Erythroblast (primary cell): ENCODE measurements around the gene MAP4K1.
"Not testable (repeated sequence)": the region's sequence is repeated elsewhere in the genome, so short reads cannot be mapped to it uniquely, and the experiment has no call there.

Experiments
- DNase-seq, 2 experiments: peaks; one replicate each; lab custom pipeline; 2025; lab: John Stamatoyannopoulos, UW
- GATA1 ChIP-seq: IDR thresholded peaks from 2 replicates; pipeline ENCODE4 v1.6.1; 2011; ENCODE audit warnings: low read depth, mild to moderate bottlenecking, control low read depth, low read length, moderate library complexity
- POLR2A ChIP-seq: IDR thresholded peaks from 2 replicates; pipeline ENCODE4 v1.6.1; 2011; ENCODE audit warnings: mild to moderate bottlenecking, low read length

MAP4K1 gene

DNA sequence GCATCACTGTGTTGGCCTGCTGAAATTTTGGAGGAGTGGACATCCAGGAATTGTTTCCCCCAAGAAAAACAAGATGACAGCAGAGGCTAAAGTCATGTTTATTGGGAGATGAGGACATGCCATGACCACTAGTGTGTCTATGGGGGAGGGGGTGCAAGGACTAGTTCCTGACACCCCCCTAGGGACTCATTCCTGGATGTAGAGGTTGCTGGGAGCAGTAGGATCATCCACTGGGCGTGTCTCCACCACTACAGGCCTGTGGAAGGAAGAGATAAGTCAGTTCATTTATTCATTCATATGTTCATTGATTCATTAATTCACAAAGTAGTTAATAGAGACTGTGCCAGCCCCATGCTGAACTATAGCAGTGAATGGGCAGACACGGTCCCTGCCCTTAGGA lies 30.2 kb downstream of the MAP4K1 start:
- TF ChIP-seq POLR2A, result no peak
- TF ChIP-seq GATA1, result no peak
- DNase-seq, result no peak

DNA sequence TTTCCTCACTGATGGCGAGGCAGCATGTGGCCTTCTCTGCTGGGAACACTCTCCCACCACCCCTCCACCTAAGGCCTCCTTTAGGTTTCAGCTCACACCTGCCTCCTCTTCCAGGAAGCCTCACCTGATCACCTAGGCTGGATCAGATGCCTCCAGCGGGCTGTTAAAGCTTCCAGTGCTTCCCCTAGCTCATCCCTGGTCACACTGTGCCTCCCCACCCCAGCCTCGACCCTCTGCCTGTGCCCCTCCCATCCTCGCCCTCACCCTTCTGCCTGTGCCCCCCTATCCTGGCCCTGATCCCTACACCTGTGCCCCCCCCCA lies 33.8 kb downstream of the MAP4K1 start:
- TF ChIP-seq GATA1, result no peak

DNA sequence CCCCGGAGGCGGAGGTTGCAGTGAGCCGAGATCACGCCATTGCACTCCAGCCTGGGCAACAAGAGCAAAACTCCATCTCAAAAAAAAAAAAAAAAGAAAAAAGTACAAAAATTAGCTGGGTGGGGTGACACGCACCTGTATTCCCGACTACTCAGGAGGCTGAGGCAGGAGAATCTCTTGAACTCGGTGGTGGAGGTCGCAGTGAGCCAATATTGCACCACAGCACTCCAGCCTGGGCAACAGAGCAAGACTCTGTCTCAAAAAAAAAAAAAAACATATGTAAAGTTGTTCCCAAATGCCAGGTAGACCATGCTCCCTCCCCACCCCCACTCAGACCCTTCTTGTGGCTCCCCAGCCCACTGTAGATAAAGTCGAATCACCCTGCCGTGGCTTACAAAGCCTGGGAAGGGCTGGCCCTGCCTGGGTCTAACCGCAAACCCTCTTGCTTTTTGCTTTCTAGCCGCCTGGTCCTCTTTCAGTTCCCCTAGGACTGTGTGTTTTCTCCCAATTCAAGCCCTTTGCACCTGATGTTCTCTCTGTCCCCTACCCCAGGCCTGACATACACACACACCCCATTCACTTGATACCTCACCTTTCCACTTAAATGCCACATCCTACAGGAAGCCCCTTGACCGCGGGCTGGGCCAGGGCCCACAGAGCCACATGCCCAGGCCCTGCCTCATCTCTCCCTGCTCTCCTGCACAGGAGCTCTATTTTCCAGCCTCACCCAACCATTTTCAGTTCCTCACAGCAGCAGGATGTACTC lies 34.4 kb downstream of the MAP4K1 start:
- no peak for TF ChIP-seq POLR2A
- no peak for TF ChIP-seq GATA1
- DNase-seq, result no peak

More for the DNA sequence above, 33.8 kb downstream of the MAP4K1 start:
- no peak for DNase-seq

DNA sequence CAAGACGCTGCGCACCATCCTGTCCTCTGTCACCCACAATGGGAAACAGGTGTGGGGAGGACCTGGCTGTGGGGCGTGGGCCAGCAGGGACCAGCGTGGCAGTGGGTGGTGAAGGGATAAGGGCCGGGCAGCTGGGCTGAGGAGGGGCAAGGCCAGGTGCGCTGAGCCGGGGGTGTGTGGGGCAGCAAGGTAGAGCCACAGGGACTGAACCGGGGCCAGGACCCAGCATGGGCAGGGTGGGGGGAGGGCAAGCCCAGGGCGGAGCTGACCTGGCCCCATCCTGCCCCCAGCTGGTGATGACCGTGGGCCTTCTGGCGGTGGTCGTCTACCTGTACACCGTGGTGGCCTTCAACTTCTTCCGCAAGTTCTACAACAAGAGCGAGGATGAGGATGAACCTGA lies 37.7 kb downstream of the MAP4K1 start:
- DNase-seq, result no peak
- TF ChIP-seq POLR2A, result no peak
- no peak for TF ChIP-seq GATA1

DNA sequence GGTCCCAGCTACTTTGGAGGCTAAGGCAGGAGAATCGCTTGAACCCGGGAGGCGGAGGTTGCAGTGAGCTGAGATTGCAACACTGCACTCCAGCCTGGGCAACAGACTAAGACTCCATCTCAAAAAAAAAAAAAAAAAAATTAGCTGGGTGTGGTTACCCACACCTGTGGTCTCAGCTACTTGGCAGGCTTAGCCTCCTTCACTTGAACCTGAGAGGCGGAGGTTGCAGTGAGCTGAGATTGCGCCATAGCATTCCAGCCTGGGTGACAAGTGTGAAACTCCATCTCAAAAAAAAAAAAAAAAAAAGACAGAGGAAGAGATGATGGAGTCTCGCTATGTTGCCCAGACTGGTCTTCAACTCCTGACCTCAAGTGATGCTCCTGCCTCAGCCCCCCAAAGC lies 38.4 kb downstream of the MAP4K1 start:
- not testable (repeated sequence) for DNase-seq

DNA sequence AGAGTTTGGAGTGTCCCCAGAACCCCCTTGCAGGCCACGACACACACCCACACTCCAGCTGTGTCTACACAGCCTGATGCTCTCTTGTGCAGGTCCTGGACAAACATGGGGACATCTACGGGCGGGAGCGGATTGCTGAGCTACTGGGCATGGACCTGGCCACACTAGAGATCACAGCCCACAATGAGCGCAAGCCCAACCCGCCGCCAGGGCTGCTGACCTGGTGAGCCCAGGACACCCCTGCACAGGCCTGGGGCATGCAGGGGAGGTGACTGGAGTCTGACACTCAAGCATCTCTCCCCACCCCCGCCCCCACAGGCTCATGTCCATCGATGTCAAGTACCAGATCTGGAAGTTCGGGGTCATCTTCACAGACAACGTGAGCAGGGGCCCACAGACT lies 39.9 kb downstream of the MAP4K1 start:
- no peak for DNase-seq
- TF ChIP-seq GATA1 (no peak), POLR2A (no peak)

DNA sequence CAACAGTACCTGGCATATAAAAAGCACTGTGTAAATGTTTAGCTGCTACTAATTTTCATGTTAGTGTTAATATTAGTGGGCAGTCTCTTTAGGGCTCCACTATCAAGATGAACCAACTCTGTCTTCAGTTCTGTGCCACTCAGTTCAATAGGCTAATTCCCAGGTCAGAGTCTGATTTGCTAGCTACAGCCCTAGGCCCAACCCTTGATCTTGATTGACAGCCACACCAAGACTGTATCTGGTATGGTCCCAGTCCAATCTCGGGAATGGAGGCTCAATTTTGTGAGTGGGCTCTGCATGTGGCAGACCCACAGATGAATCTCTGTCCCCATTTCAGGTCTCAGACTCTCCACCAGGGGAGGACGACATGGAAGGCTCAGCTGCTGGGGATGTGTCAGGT lies 46.1 kb downstream of the MAP4K1 start:
- DNase-seq, result no peak
- TF ChIP-seq POLR2A (no peak), GATA1 (no peak)

DNA sequence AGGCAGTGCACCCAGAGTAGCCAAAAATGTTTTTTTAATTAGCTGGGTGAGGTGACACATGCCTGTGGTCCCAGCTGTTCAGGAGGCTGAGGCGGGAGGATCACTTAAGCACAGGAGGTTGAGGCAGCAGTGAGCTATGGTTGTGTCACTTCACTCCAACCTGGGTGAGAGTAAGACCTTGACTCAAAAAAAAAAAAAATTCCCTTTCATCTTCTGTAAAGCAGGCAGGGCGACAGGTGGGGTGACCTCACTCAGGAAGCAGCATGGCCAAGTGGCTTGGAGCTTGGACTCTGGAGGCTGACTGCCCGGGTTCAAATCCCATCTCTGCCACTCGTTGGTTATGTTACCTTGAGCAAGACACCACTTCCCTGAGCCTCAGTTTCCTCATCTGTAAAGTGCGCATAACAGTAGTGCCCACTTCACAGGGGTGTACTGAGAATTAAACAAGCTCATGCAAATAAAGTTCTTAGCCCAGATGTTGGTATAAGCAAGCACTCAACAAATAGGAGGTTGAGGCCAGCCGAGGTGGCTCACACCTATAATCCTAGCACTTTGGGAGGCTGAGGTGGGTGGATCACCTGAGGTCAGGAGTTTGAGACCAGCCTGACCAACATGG lies 48.3 kb downstream of the MAP4K1 start:
- DNase-seq, result no peak
- TF ChIP-seq GATA1 (no peak), POLR2A (no peak)

DNA sequence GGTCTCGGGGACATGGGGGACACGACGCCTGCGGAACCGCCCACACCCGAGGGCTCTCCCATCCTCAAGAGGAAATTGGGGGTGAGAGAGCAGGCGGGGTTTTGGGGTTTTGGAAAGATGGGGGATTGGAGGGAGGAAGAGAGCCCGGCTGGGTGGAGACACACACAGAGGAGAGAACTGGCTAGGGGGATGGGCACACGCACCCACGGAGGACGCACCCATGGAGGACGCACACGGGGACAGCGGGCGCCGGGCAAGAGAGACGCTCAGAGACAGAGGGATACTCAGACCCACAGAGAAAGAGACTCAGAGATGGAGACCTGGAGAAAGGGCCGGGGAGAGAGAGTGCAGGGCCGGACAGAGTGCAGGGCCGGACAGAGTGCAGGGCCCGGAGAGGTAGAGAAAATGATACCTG lies 52.1 kb downstream of the MAP4K1 start:
- TF ChIP-seq GATA1, result no peak
- TF ChIP-seq POLR2A, result no peak
- DNase-seq, result no peak

DNA sequence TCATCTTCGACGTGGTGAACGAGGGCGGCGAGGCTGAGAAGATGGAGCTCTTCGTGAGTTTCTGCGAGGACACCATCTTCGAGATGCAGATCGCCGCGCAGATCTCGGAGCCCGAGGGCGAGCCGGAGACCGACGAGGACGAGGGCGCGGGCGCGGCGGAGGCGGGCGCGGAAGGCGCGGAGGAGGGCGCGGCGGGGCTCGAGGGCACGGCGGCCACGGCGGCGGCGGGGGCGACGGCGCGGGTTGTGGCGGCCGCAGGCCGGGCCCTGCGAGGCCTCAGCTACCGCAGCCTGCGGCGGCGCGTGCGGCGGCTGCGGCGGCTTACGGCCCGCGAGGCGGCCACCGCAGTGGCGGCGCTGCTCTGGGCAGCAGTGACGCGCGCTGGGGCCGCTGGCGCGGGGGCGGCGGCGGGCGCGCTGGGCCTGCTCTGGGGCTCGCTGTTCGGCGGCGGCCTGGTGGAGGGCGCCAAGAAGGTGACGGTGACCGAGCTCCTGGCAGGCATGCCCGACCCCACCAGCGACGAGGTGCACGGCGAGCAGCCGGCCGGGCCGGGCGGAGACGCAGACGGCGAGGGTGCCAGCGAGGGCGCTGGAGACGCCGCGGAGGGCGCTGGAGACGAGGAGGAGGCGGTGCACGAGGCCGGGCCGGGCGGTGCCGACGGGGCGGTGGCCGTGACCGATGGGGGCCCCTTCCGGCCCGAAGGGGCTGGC lies 52.6 kb downstream of the MAP4K1 start:
- DNase-seq, result no peak
- TF ChIP-seq GATA1, result no peak
- no peak for TF ChIP-seq POLR2A

DNA sequence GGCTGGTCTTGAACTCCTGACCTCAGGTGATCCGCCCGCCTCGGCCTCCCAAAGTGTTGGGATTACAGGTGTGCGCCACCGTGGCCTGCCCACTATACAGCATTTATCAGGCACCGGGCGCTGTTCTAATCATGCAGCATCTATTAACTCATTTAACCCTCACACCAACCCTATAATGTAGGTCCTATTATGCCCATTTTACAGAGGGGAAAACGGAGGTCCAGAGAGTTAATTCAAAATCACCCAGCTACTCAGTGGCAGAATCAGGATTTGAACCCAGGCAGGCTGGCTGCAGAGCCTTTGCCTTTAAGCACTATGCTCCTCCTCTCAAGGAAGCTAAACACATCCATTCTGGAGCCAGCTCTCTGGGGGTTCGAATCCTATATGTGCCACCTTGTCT lies 54.3 kb downstream of the MAP4K1 start:
- no peak for DNase-seq
- no peak for TF ChIP-seq GATA1
- no peak for TF ChIP-seq POLR2A

DNA sequence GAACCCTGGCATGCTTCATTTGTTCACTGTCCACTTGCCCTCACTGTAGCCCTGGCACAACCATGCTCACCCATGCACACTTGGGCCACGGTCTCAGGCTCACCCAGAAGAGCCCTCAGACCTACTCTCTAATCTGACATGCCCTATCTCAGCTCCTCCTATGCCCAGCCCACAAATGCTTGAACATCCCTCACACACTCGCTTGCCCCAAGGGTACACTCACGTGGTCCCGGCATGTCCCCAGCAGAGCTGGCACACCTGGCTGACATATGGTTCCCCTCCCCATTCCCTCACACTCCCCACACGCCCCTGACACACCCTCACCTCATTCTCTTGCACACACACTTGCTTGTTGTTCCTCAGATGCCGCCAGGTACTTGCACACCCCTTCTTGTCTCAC lies 55.7 kb downstream of the MAP4K1 start:
- no peak for DNase-seq
- TF ChIP-seq GATA1, result no peak
- no peak for TF ChIP-seq POLR2A

DNA sequence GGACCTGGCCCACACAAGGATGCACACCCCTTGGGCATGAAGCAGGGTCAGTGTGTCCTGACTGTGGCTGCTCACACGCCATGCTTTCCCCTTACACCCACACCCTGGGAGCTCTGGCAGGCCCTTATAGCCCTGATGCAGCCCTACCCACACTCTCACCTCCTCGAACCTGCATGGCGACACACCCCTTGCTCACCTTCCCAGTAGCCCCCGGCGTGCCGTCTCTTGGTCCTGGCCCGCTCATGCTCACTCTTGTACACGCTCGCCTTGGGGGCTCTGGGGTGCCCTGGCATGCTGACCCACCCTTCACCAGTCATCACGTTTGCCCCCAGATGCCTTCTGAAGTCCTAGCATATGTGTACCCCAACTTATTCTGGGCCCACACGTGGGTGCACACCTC lies 56.1 kb downstream of the MAP4K1 start:
- TF ChIP-seq GATA1 (no peak), POLR2A (no peak)
- DNase-seq, result no peak

DNA sequence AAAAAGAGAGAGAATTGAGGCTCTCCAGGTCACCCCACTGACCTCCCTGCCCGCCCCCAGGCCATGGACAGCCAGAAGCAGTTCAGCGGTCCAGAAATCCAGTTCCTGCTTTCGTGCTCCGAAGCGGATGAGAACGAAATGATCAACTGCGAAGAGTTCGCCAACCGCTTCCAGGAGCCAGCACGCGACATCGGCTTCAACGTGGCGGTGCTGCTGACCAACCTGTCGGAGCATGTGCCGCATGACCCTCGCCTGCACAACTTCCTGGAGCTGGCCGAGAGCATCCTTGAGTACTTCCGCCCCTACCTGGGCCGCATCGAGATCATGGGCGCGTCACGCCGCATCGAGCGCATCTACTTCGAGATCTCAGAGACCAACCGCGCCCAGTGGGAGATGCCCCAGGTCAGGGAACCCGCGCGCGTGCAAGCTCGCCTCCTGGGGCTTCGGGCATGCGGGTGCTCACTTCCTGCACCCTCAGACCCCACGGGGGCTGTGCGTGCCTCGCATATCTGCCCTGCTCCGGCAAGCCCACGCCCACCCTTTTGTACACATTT lies 56.6 kb downstream of the MAP4K1 start:
- TF ChIP-seq GATA1, result no peak
- no peak for TF ChIP-seq POLR2A
- no peak for DNase-seq
